ENCODE data around the gene ATF5. TPM values are rescaled to one million over a fixed set of nuclear protein-coding genes. Genes with fewer than 3 reads are reported as not detected.

Gene ATF5
- total and polyA plus RNA-seq, 2 experiments from 2014 or later, result 23.8 to 34.4 TPM

- Histone ChIP-seq H3K9me3 (ENCODE audit: low read depth) (no peaks in the 10 kb centered on the region), H3K4me1 (ENCODE audit: insufficient read depth) (peaks cover 7% of the 10 kb centered on the region), H3K79me2 (no peaks in the 10 kb centered on the region), H4K20me1 (ENCODE audit: insufficient read depth, poor library complexity, severe bottlenecking) (no peaks in the 10 kb centered on the region), H2AFZ (no peak overlapping the region), H3K27me3 (no peaks in the 10 kb centered on the region), H3K27ac (no peak overlapping the region), H3K9me2 (replicated peaks; ENCODE audit: insufficient read depth) (no peaks in the 10 kb centered on the region), H3K4me3 (no peak overlapping the region), H3K36me3 (replicated peaks; ENCODE audit: insufficient read depth, low read depth) (no peaks in the 10 kb centered on the region), H3K4me2 (no peak overlapping the region)
- no peak for TF ChIP-seq EZH2phosphoT487 (IDR thresholded peaks at IDR 0.05; ENCODE audit: low read depth, severe bottlenecking, unreplicated experiment)
- no peak for TF ChIP-seq CTCF (IDR thresholded peaks at IDR 0.05; ENCODE audit: poor library complexity)
- no peak for TF ChIP-seq EZH2 (IDR thresholded peaks at IDR 0.05; ENCODE audit: borderline replicate concordance)
- DNase-seq (ENCODE audit: low spot score), result no peak
- 93% methylated on average over 18 of the region's 18 CpGs for WGBS (ENCODE audit: low lambda C conversion rate, missing lambda C conversion rate)
Observed at GRCh38 chr19:49977881-49978280, 48.9 kb downstream of the ATF5 start.

GRCh38 chr19:49978324-49978723 lies 49.3 kb downstream of the ATF5 start:
- 83% methylated on average over 11 of the region's 11 CpGs for WGBS (ENCODE audit: low lambda C conversion rate, missing lambda C conversion rate)
- H3K36me3 ChIP-seq (replicated peaks; ENCODE audit: insufficient read depth, low read depth), result no peaks in the 10 kb centered on the region

GRCh38 chr19:49981603-49982593 lies 52.9 kb downstream of the ATF5 start:
- H3K9me3 ChIP-seq (ENCODE audit: low read depth), result no peaks in the 10 kb centered on the region
- no peaks in the 10 kb centered on the region for H4K20me1 ChIP-seq (ENCODE audit: insufficient read depth, poor library complexity, severe bottlenecking)
- H3K4me3 ChIP-seq, result no peak overlapping the region
- H3K4me2 ChIP-seq, result peak overlapping the region; percentile 66
- no peaks in the 10 kb centered on the region for H3K9me2 ChIP-seq (replicated peaks; ENCODE audit: insufficient read depth)
- TF ChIP-seq CTCF (IDR thresholded peaks at IDR 0.05; ENCODE audit: poor library complexity) (no peak), EZH2phosphoT487 (IDR thresholded peaks at IDR 0.05; ENCODE audit: low read depth, severe bottlenecking, unreplicated experiment) (no peak), EZH2 (IDR thresholded peaks at IDR 0.05; ENCODE audit: borderline replicate concordance) (no peak)
- H3K79me2 ChIP-seq, result no peaks in the 10 kb centered on the region
- no peaks in the 10 kb centered on the region for H3K36me3 ChIP-seq (replicated peaks; ENCODE audit: insufficient read depth, low read depth)
- H2AFZ ChIP-seq, result no peak overlapping the region
- peaks cover 14% of the 10 kb centered on the region for H3K4me1 ChIP-seq (ENCODE audit: insufficient read depth)
- peak; percentile 71 for DNase-seq (ENCODE audit: low spot score)
- 70% methylated on average over 21 of the region's 21 CpGs for WGBS (ENCODE audit: low lambda C conversion rate, missing lambda C conversion rate)
- peak overlapping the region; percentile 92 for H3K27ac ChIP-seq
- no peaks in the 10 kb centered on the region for H3K27me3 ChIP-seq

More at GRCh38 chr19:49978324-49978723, 49.3 kb downstream of the ATF5 start:
- Histone ChIP-seq H3K79me2 (no peaks in the 10 kb centered on the region), H3K27me3 (no peaks in the 10 kb centered on the region), H3K9me3 (ENCODE audit: low read depth) (no peaks in the 10 kb centered on the region), H3K4me3 (no peak overlapping the region), H3K4me1 (ENCODE audit: insufficient read depth) (peaks cover 11% of the 10 kb centered on the region), H3K27ac (no peak overlapping the region), H3K9me2 (replicated peaks; ENCODE audit: insufficient read depth) (no peaks in the 10 kb centered on the region), H4K20me1 (ENCODE audit: insufficient read depth, poor library complexity, severe bottlenecking) (no peaks in the 10 kb centered on the region), H3K4me2 (no peak overlapping the region), H2AFZ (no peak overlapping the region)
- no peak for TF ChIP-seq EZH2phosphoT487 (IDR thresholded peaks at IDR 0.05; ENCODE audit: low read depth, severe bottlenecking, unreplicated experiment)
- TF ChIP-seq CTCF (IDR thresholded peaks at IDR 0.05; ENCODE audit: poor library complexity), result no peak
- TF ChIP-seq EZH2 (IDR thresholded peaks at IDR 0.05; ENCODE audit: borderline replicate concordance), result no peak
- DNase-seq (ENCODE audit: low spot score), result no peak

Small RNAs within 50 kb of the gene (microRNA-seq; reads per million reads assigned to microRNA genes)
- gene MIR4750, result 6.3 reads per million, percentile 15 among the genes with 10 or more reads in this experiment

Other genes starting within 250 kb of the ATF5 start
- gene ADM5, start 239.6 kb upstream of the ATF5 start, total RNA-seq, result 0.12 and 0.50 TPM in 2 replicates
- gene ADM5, start 239.6 kb upstream of the ATF5 start, polyA plus RNA-seq, result not detected in 2 replicates
- 6.2 and 6.7 TPM in 2 replicates for gene CPT1C, start 238.1 kb upstream of the ATF5 start, total RNA-seq
- 6.8 and 10.0 TPM in 2 replicates for gene CPT1C, start 238.1 kb upstream of the ATF5 start, polyA plus RNA-seq
- gene TSKS, start 165.9 kb upstream of the ATF5 start, total RNA-seq, result not detected in 2 replicates
- gene TSKS, start 165.9 kb upstream of the ATF5 start, polyA plus RNA-seq, result not detected in 2 replicates
- gene AP2A1, start 162.2 kb upstream of the ATF5 start, total RNA-seq, result 59.3 and 64.8 TPM in 2 replicates
- 60.4 and 62.1 TPM in 2 replicates for gene AP2A1, start 162.2 kb upstream of the ATF5 start, polyA plus RNA-seq
- gene FUZ, start 115.9 kb upstream of the ATF5 start, total RNA-seq, result 19.5 and 20.5 TPM in 2 replicates
- 20.4 and 24.2 TPM in 2 replicates for gene FUZ, start 115.9 kb upstream of the ATF5 start, polyA plus RNA-seq
- gene MED25, start 110.9 kb upstream of the ATF5 start, total RNA-seq, result 23.0 and 29.6 TPM in 2 replicates
- gene MED25, start 110.9 kb upstream of the ATF5 start, polyA plus RNA-seq, result 83.9 and 100 TPM in 2 replicates
- 76.4 and 114 TPM in 2 replicates for gene PTOV1, start 78.0 kb upstream of the ATF5 start, total RNA-seq
- 294 and 305 TPM in 2 replicates for gene PTOV1, start 78.0 kb upstream of the ATF5 start, polyA plus RNA-seq
- gene PNKP, start 61.6 kb upstream of the ATF5 start, total RNA-seq, result 16.1 and 27.0 TPM in 2 replicates
- gene PNKP, start 61.6 kb upstream of the ATF5 start, polyA plus RNA-seq, result 68.6 and 84.4 TPM in 2 replicates
- gene AKT1S1, start 51.9 kb upstream of the ATF5 start, total RNA-seq, result 15.6 and 16.3 TPM in 2 replicates
- 73.0 and 74.5 TPM in 2 replicates for gene AKT1S1, start 51.9 kb upstream of the ATF5 start, polyA plus RNA-seq
- gene TBC1D17, start 51.5 kb upstream of the ATF5 start, total RNA-seq, result 10.7 and 13.4 TPM in 2 replicates
- gene TBC1D17, start 51.5 kb upstream of the ATF5 start, polyA plus RNA-seq, result 52.8 and 55.1 TPM in 2 replicates
- gene IL4I1, start 32.3 kb upstream of the ATF5 start, total RNA-seq, result 0.12 and 0.60 TPM in 2 replicates
- 0.33 and 0.97 TPM in 2 replicates for gene IL4I1, start 32.3 kb upstream of the ATF5 start, polyA plus RNA-seq
- gene NUP62, start 299 bp downstream of the ATF5 start, total RNA-seq, result 21.3 and 33.8 TPM in 2 replicates
- 33.5 and 34.0 TPM in 2 replicates for gene NUP62, start 299 bp downstream of the ATF5 start, polyA plus RNA-seq
- gene SIGLEC11, start 32.0 kb downstream of the ATF5 start, total RNA-seq, result 15.8 and 21.2 TPM in 2 replicates
- 3.9 and 6.0 TPM in 2 replicates for gene SIGLEC11, start 32.0 kb downstream of the ATF5 start, polyA plus RNA-seq
- 36.7 and 39.7 TPM in 2 replicates for gene VRK3, start 96.2 kb downstream of the ATF5 start, total RNA-seq
- 41.8 and 42.3 TPM in 2 replicates for gene VRK3, start 96.2 kb downstream of the ATF5 start, polyA plus RNA-seq
- 5.3 and 8.0 TPM in 2 replicates for gene ZNF473, start 96.8 kb downstream of the ATF5 start, total RNA-seq
- gene ZNF473, start 96.8 kb downstream of the ATF5 start, polyA plus RNA-seq, result 2.5 and 4.4 TPM in 2 replicates
- not detected in 2 replicates for gene IZUMO2, start 234.1 kb downstream of the ATF5 start, total RNA-seq
- not detected in 2 replicates for gene IZUMO2, start 234.1 kb downstream of the ATF5 start, polyA plus RNA-seq